ENCODE measurements around the gene SULT6B1.
"Not testable (repeated sequence)": the region's sequence is repeated elsewhere in the genome, so short reads cannot be mapped to it uniquely, and the experiment has no call there.

The SULT6B1 gene

GRCh38 chr2:37195862-37196319, 7.4 kb upstream of the SULT6B1 start:
- not testable (repeated sequence) for DNase-seq

GRCh38 chr2:37192551-37192950, 4.1 kb upstream of the SULT6B1 start:
- DNase-seq: no peak

DNA sequence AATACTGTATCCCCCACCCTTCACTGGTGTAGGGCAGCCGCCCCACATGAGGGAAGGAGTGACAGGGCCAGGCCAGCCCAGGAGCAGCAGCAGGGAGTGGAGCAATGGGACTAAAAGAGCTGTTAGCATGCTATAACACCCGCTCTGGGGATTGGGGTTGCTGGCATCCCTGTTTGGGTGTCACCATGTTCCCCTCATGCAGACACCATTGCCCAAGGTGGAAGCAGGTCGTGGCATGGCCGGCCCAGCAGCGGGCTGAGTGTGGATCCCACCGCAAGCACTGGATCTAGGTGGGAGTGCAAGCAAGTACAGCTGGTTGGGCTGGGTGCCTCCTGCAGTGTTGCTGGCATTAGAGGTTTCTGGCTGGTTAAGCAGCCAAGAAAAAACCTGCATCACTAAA, 3.3 kb upstream of the SULT6B1 start:
- DNase-seq: no peak

- no peak for DNase-seq
Measured at GRCh38 chr2:37191253-37191652, 2.8 kb upstream of the SULT6B1 start.

GRCh38 chr2:37190290-37190689, 1.8 kb upstream of the SULT6B1 start:
- DNase-seq: no peak

GRCh38 chr2:37189452-37190153, 1.1 kb upstream of the SULT6B1 start:
- no peak for DNase-seq

GRCh38 chr2:37181726-37182684, 6.5 kb downstream of the SULT6B1 start:
- DNase-seq: no peak

DNA sequence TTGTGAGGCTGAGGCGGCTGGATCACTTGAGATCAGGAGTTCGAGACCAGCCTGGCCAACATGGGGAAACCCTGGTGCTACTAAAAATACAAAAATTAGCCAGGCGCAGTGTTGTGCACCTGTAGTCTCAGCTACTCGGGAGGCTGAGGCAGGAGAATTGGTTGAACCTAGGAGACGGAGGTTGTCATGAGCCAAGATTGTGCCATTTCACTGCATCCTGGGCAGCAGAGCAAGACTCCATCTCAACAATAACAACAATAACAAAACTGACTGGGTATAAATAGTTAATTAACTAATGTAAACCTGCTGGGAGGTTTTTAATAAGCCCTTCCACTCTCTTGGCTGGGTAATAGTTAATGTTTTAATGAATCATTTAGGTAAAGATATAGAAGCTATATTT, 7.8 kb downstream of the SULT6B1 start:
- DNase-seq: no peak

- DNase-seq: no peak
Measured at GRCh38 chr2:37180006-37180639, 8.3 kb downstream of the SULT6B1 start.

DNA sequence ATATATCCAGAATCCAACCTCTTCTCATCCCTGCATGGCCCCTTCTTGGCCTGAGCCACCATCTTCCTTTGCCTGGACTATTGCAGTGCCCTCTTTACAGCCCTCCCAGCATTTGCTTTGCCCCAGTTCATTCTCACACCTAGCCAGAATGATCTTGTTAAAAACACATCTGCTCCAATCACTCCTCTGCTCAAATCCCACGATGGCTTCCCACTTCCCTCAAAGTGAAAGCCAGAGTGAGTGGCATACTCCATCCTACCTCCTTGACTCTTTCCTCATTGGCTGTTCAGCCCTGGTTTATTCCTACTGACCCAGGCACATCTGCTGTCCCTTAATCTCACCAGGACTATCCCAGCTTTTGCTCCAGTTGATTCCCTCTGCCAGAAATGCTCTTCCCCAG, 14.7 kb downstream of the SULT6B1 start:
- DNase-seq: no peak

- DNase-seq: no peak
Measured at GRCh38 chr2:37171624-37171950, 16.9 kb downstream of the SULT6B1 start.

DNA sequence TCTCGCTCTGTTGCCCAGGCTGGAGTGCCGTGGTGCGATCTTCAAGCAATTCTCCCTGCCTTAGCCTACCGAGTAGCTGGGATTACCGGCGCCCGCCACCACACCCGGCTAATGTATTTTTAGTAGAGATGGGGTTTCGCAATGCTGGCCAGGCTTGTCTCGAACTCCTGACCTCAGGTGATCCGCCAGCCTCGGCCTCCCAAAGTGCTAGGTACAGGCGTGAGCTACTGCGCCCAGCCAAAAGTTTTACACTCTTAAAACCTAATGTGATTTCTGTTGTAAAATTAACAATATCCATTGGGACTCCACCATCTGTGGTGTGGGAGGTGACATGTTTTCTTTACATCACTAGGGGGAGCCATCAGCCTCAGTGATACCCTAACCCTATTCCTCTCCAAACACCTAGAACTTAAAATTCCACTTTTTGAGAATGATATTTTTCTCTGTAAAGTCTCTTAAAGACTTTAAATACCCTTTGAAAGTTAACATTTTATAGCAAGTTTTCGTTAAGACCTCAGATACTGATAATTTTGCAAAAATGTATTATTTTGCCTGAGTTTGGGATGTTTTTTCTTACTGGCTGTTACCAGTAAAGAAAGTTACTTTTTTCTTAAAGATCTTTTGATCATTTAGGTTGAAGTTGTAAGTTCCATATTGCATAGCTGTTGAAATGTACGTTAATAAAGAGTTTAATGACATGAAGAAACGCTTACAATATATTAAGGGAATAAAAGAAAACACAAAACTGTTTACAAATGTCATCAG, 20.1 kb downstream of the SULT6B1 start:
- DNase-seq: peak; percentile 63

DNA sequence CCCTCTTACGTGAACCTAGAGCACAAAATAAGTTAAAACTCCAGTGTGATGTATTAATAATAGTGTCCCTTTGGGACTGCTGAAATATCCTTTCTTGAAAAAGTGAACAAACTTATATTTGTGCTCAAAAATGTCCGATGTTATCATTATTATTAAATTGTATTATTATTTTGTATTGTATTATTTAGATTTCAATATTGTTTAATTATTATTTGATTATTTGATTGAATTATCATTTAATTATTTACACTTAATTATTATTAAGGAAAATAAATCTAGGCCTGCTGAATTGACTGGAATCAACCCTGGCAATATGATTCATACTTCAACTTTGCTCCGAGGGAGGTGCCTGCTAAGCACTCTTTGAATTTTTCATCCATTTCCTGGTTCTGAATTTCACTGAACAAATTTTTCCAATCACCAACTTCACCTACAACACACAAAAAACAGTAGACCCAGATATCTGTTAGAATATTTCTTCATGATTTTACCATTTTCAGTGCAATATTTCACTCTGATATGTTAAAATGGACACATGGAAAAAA, 20.8 kb downstream of the SULT6B1 start:
- DNase-seq: no peak

DNA sequence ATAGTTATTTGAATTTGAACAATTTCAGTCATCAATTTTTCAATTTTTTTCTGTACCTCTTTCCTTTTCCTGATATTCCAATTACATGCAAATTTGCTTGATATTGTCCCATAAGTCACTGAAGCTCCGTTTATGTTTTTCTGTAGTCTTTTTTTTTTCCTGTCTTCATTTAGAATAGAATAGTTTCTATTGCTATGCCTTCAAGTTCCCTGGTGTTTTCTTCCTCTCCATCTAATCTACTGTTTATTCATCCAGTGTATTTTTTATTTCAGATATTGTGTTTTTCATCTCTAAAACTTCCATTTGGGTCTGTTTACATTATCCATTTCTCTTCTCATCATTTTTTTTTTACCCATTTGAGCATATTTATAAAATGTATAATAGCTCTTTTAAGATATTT, 23.7 kb downstream of the SULT6B1 start:
- DNase-seq: no peak

GRCh38 chr2:37156857-37157714, 31.4 kb downstream of the SULT6B1 start, which contains the start of gene EIF2AK2:
TSS of gene EIF2AK2 (minus strand) at chr2:37156980. CDS start at chr2:37147806, 9,174 bp downstream.
- DNase-seq: peak; percentile 88

- DNase-seq: peak; percentile 52
Measured at GRCh38 chr2:37156071-37156856, 32.2 kb downstream of the SULT6B1 start.

DNA sequence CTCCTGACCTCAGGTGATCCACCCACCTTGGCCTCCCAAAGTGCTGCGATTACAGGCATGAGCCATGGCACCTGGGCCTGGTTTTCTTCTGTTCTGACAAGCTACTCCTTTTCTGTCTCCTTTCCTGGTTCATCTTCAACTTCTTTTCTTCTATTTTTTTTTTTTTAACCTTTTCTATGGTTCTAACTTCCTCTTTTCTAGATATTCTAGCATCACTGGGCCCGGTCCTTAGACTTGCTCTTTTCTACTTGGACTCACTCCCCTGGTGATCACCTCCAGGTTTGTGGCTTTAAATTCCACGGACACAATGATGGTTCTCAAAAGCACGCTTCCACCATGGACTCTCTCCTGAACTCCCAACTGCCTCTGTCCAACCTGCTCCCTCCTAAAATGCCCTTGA, 33.7 kb downstream of the SULT6B1 start:
- DNase-seq: no peak

DNA sequence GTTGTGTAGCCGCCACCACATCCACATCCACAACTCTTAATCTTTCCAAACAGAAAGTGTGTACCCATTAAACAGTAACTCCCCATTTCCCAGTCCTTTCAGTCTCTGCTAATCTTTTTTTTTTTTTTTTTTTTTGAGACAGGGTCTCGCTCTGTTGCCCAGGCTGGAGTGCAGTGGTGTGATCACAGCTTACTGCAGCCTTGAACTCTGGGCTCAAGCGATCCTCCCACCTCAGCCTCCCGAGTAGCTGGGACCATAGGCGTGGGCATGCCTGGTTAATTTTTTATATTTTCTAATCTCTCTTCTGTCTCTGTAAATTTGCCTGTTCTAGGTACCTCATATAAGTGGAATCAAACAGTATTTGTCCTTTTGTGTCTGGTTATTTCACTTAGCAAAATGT, 35.2 kb downstream of the SULT6B1 start:
- DNase-seq: no peak

DNA sequence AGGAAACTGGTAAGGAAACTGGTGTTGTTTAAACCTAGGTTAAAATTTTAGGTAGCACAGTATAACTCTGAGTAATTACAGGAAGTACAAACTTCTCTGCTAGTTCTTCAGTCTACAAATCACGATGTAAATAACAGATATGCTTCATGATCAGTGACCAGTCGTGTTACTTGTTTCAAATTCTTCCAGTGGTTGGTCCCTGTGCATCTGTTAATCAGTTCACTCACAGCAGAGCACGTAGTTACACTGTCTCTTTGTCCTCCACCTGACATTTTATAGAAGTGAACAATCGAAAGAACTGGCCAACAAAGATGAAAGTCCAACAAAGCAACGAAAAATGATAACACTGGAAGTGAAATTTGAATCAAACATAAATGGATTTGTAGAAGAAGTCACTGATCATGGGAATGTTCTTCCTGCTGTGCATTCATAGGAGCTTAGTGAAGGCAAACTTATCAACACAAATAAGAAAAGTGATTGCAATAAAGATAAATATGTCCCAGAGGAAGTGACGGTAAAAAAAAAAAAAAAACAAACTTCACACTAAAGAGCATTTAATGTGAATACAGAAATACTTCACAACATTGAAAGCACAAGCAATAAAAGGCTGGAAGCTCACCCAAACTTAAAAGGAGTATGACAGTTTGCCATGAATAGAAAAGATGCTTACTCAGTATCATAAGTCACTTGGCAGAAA, 38.7 kb downstream of the SULT6B1 start:
- DNase-seq: peak; percentile 11

GRCh38 chr2:37148325-37148724, 40.1 kb downstream of the SULT6B1 start:
- DNase-seq: no peak

Measured in hematopoietic multipotent progenitor cell treated with erythropoietin and hydrocortisone succinate and interleukin-3 and kit ligand, for 8 days (in vitro differentiated cells).